Raji (cell line): ENCODE data around the gene C7orf57.

Experiments
- POLR2A ChIP-seq: IDR thresholded peaks from 2 replicates; pipeline ENCODE4 v1.6.1; 2011; ENCODE audit warnings: low read depth, low read length, control low read depth; ENCODE audit not compliant: insufficient read depth

C7orf57 gene

DNA sequence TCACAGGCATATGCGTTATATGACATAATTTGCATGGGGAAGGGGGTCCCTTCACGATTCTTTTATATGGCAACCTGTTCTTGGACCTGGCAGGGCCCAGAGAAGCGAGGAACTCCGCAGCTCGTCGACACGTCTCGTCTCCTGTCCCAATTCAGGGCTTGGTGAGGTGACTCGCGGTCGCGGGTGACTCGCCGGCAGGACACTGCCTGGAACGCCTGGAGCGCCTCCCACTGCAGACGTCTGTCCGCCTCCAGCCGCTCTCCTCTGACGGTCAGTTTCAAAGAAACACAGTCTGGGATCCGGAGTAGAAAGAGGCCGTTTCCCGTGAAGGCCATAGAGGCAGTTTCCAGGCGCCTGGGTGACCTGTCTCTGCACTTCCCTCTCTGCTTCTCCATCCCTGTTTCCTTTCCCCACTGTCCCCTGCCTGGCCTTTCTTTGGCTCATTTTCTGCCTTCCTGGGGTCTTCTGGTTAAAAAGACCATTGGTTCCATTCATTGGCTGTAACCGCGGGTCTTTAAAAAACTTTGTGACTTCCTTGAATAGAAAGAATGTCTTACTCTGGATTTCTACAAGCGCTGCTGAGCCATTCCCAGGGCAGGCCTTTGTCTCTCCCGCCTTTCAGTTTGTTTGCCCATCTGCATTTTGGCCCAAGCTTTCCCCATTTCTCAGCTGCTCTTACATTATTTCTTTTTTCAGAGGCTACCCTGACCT, 54.9 kb downstream of the C7orf57 start:
- TF ChIP-seq POLR2A: no peak

DNA sequence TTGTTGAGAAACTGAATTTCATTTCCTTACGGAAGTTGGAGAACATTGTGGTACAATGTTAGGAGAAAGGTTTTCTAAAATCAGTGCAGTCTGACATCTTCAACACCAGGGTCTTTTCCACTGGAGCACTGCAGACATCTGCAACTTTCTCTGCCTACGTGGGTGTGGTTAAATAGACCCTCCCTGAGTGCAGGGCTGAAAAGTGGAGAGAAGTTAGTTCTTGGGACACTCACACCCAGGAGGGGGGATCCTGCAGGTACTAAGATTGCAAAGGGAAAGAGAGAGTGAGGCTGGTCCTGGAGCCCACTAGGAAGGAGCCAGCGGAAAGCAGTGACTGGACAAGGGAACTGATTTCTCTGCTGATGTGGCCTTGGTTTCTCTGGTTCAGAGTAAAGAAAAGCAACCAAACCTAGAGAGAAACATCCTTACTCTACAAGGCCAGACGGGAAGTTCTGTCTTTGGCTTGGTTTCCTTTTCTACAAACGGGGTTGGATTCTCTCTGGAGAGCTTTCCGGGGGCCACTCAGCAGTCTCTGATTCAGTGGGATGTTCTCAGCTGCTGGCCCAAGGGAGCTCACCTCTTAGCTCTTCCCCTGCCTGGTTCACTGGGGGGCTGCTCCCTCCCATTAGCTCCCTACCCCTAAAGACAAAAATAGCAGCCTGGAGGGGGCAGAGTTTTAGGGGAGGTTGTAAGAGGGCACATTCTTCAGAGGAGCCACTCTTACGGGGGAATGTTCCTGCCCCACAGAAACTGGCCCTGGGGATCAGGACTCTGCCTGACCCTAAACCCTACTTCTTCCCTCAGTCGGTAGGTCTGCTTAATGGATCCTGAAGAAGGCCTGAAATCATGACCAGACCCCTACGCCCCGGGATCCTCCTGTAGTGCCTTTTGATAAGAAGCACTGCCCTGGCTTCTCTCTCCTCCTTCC, 56.4 kb downstream of the C7orf57 start:
- no peak for TF ChIP-seq POLR2A

DNA sequence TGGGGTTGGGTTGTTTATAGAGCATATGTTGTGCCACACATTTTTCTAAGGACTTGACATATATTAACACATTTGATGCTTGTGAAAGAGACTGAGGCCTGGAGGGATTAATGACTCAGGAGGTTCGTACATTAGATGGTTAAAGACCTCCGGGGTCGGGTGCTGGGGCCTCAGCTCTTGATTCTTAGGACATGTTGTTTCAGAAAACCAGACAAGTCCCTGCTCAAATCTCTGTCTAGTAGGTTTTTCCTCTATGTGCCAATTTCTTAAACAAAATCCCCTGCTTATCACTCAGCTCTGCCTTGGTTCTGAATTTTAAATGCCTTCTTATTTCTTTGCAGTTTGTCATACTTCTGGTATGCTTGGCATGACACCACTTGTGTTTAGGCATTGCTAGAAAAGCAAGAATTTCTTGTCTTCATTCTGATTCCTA, 59.5 kb downstream of the C7orf57 start:
- no peak for TF ChIP-seq POLR2A

DNA sequence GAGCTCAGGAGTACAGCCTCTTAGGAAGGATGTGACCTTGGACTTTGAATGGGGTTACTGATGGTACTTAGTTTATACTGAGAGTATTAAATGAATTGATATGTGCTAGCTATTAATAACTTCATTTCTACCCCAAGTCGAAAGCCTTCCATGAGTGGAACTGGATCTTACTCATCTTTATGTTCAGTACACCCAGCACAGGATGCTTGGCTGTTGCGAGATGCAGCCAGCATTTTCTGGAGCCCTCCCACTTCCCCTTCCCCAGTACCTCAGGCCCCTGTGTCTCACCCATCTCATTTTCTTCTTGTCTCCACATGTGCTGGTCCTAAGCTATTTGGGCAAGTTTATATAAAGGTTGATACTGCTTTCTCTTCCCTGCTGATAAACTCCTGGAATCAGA, 60.9 kb downstream of the C7orf57 start:
- no peak for TF ChIP-seq POLR2A

DNA sequence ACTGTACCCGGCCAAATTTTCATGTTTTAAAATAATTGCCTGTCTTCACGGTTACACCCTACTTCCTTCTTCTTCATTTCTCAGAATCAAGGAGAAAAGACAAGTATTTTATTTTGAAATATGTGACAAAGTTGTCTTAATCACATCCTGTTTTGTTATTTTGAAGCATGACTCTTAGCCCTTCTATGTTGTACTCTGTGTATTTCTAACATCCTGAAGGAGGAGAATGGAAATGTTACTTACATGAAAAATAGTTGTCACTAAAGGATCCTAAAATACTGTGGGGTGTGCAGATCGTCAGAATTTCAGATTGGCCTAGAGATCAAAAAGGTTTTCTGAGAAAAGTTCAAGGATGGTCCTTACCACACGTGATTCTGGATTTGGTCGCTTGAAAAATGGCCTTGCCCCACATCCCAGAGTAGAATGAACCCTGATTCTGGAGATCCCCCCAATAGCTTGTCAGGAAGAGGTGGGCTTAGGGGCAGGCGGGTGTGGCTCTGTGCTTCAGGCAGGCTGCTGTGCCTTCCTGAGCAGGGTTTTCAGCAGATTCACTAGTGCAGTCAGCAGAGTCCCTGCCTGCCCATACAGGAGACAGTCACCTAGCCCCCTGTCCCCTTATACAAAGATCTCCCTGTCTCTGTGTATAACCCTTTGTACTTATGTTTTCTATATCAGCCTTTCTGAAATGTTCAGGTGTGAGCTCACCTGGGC, 62.3 kb downstream of the C7orf57 start:
- TF ChIP-seq POLR2A: no peak

DNA sequence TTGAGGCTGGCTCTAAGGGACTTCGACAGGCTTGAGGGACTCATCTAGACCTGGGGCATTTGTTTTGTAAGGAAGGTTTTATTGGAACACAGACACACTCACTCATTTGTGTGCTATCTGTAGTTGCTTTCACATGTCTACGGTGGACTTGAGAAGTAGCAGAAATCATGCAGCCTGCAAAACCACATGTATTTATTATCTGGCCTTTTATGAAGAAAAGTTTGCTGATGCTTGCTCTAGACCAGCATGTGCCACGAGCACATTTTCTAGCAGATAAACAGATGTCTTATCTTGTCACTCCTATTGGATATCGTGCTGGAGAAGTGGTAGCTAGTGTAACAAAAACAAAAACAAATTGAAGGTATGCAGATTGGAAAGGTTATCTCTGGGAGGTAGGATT, 63.5 kb downstream of the C7orf57 start:
- no peak for TF ChIP-seq POLR2A

DNA sequence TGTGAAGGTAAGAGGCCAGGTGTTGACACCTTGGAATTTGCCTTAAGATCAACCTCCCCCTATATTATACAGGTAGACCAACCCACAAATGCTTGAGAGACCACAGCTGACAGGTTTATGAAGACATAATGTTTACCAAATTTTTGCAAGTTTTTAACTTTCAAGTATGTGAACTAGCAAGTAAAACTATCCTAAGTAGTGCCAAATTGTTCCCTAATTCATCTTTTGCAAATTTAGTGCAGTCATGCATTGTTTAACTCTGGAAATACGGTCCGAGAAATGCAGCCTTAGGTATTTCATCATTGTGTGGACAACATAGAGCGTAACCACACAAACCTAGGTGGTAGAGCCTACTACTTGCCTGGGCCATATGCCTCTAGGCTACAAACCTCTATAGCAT, 64.4 kb downstream of the C7orf57 start:
- TF ChIP-seq POLR2A: no peak

DNA sequence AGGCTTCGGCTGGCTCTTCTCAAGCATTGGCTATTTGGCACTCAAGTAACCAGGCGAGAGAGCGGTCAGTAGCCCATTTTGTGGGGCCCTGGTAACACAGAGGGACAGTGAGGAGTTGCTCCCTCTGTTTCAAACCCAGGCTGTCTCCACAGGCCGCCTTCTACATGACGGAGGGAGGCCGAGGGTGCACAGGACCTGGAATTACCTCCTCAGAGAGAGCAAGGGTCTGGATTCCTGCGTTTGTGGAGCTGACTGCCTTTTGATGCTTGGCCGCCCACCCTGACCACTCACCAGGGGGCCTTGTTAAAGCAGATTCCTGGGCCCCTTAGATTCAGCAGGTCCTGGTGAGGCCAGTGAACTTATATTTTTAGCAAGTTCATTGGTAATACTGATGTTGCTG, 66.0 kb downstream of the C7orf57 start:
- no peak for TF ChIP-seq POLR2A

DNA sequence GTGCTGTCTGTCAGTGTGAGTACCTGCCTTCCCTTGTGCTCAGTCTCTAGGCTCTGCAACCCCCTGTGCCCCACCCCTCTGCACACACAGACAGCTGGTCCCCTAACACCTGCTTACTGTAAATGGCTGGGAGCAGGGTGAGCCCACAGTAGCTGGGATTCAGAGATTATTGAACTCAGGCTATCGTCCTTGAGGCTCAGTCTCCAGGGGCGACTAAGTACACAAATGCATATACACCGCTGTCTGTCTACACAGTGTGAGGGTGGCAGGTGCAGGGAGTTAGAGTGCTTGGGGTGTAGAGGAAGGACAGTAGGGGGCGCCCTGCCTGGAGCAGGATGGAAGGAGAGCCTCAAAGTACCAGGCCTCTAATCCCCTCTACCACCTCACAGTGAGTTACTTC, 66.6 kb downstream of the C7orf57 start:
- TF ChIP-seq POLR2A: no peak

DNA sequence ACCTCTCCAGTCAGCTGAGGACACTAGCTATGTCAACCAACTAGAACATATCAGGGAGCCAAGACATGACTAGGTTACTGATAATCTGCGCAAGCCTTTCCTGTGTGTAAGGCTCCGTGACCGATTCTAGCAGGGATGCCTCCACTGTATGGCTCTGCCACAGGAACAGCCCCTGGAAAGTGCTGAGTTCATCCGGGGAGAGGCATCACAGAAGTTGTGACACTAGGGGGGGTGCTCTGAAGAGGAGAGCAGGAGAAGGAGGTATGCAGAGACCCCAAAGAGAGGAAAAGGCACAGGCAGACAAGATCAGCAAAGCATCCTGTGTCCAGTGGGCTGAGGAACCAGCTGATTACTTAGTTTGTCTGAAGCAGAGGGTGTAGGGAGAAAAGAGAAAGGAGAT, 67.2 kb downstream of the C7orf57 start:
- no peak for TF ChIP-seq POLR2A

DNA sequence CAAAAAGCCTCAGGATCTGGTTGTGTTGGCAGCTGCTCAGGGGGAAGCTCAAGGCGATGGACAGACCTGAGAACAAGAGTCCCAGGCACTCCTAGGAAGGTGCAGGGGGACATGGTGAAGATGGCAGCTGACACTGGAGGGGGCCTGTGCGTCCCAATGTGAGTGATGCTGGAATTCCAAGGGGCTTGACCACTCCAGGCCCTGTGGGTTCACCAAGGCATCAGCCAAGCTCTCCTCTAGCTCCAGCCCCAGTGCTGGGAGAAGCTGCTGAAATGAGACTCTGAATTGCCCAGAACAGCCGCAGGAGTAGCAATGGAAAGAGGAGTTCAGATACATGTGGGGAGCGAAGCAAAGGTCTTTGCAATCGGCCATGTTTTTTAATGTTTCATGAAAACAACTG, 69.7 kb downstream of the C7orf57 start:
- TF ChIP-seq POLR2A: no peak

DNA sequence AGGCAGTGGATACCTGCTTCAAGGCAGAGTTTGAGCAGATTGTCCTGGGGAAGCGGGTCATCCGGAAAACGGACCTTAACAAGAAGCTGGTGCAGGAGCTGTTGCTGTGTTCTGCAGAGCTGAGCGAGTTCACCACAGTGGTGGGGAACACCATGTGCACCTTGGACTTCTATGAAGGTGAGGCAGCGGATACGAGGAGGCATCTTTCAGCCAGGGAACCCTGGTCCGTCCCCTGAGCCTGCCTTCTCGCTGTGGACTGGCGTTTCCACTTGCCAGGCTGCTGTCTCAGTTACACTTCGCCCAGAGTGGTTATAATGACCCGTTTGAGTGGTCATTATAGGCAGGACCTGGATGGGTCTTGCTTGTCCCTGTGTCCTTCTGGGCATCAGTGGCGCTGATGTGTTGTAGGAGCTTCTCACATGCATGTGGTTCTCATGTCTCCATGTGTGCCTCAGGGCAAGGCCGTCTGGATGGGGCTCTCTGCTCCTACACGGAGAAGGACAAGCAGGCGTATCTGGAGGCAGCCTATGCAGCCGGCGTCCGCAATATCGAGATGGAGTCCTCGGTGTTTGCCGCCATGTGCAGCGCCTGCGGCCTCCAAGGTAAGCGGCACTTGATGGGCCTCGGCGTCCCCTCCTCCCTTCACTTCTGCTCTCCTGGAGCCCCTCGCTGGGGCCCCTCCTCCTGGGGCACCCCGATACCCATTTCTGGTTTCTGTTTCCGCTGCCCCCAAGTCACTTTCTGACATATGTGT, 71.7 kb downstream of the C7orf57 start:
- no peak for TF ChIP-seq POLR2A

DNA sequence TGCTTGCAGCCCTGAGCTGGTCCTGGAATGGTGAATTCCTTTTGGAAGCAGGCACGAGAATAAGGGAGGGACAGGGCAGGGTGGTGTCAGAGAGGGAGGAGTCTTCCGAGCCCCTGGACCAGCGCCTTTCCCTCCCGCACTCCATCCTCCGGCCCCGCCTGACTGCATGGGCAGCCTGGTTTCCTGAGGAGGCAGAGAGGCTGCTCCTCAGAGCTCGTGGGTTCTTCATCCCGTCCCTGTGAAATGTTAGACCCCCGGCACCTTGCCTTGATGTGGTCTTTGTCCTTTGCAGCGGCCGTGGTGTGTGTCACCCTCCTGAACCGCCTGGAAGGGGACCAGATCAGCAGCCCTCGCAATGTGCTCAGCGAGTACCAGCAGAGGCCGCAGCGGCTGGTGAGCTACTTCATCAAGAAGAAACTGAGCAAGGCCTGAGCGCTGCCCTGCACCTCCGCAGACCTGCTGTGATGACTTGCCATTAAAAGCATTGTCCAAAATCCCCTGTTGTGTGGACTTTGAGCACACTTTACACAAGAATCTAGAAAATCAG, 72.7 kb downstream of the C7orf57 start:
- TF ChIP-seq POLR2A: no peak

DNA sequence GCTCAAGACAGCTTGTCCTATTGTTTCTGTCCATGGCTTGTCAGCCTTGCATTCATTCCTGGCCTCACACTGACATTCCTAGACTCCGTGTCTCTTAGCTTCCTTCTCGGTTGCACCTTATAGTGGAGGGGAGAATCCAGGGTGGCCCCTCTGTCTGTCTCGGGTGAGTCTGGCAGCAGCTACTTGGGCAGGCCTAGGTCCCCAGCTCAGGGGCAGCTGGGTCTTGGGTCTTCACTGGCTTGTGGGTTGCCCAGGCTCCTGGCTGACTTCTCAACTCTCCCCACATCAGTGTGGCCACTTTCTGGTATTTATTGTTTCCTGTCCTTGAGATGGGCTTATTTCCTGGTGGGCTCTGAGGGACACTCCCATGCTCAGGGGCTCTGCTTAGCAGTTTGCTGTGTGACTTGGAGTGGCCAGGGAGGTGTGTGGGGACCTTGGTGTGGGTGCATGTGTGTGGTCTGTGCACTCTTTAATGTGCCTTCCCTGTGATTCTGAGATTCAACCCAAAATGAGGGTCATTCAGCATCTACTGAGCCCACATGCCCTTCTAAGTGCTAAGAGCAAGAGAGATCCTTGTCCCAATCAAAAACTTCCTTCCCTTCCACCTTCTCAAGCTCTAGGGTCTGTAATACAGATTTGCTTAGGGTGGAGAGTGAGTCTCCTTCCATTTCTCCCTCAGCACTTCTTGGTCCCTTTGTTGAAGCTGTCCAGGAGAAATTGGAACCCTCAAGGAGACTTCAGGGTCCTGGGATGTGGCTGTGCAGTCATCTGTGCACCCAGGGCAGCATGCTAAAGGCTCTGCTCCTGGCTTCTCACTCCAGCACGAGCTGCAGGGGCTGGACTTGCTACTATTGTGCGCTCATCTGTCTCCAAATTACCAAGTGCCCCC, 73.9 kb downstream of the C7orf57 start:
- no peak for TF ChIP-seq POLR2A
